ENCODE data around the gene SRPRB.

DNA sequence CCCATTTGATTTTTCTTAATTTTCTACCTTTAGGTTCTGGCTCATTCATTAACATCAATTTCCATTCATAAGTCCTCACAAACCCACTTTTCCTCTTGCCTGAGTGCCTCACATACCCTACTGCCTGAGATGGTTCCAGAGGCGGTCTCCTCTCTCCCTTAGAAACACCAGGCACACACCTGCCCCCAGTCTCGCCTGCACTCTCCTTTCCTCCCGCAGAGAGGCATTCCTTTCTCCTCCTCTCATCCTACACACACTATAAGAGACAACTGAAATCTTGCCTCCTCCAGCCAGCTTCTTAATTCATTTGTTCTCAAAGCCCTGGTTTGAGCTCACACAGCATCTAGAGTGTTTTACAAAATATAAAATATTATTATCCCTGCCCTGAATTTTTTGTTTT is 31.9 kb upstream of the SRPRB start:
- TF ChIP-seq, protein P1, sequence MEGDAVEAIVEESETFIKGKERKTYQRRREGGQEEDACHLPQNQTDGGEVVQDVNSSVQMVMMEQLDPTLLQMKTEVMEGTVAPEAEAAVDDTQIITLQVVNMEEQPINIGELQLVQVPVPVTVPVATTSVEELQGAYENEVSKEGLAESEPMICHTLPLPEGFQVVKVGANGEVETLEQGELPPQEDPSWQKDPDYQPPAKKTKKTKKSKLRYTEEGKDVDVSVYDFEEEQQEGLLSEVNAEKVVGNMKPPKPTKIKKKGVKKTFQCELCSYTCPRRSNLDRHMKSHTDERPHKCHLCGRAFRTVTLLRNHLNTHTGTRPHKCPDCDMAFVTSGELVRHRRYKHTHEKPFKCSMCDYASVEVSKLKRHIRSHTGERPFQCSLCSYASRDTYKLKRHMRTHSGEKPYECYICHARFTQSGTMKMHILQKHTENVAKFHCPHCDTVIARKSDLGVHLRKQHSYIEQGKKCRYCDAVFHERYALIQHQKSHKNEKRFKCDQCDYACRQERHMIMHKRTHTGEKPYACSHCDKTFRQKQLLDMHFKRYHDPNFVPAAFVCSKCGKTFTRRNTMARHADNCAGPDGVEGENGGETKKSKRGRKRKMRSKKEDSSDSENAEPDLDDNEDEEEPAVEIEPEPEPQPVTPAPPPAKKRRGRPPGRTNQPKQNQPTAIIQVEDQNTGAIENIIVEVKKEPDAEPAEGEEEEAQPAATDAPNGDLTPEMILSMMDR (conservative IDR thresholded peaks at IDR 0.05 in 1 of 2, IDR thresholded peaks at IDR 0.05 in 1 of 2; ENCODE audit: extremely low read depth in 1 of 2, insufficient read depth in 1 of 2, low read depth in 1 of 2, low read length in 2 of 2): no peak
- no peak for TF ChIP-seq EZH2 (IDR thresholded peaks at IDR 0.05; ENCODE audit: borderline replicate concordance, low read length)

Data from mammary epithelial cell (primary cell).